GM18502 (cell line): ENCODE results near the gene CACNA1D.
"Not testable (repeated sequence)": the region's sequence is repeated elsewhere in the genome, so short reads cannot be mapped to it uniquely, and the experiment has no call there.

Experiments used
- ATAC-seq: cut with Tn5 transposase; IDR thresholded peaks from one replicate; pipeline ENCODE4 v1.9.1; 2021; ENCODE audit warnings: mild to moderate bottlenecking; ENCODE audit not compliant: unreplicated experiment, poor library complexity

Gene CACNA1D

GRCh38 chr3:53493963-53494791 is at the start of gene CACNA1D:
CACNA1D (plus strand) TSS chr3:53494611; CDS start chr3:53495167, 556 bp downstream.
- no peak for ATAC-seq

DNA sequence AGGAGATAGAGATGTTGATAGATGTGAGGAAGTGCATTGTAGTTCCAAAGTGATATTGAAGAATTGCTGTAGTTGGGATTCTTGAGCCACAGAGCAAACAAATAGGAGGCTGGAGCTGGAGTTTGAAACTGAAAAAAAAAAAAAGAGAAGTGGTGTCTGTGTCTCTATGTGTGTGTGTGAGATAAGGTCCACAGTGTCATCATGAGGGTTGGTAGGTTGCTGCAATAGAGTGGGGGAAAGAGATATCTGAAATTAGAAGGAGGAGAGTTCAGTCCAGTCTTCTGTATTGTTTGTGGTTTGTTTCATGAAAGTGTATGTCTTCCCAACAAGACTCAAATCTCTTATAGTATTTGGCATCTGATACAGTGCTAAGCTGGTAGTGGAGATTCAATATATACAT is 37.3 kb upstream of the CACNA1D start:
- ATAC-seq, result no peak

DNA sequence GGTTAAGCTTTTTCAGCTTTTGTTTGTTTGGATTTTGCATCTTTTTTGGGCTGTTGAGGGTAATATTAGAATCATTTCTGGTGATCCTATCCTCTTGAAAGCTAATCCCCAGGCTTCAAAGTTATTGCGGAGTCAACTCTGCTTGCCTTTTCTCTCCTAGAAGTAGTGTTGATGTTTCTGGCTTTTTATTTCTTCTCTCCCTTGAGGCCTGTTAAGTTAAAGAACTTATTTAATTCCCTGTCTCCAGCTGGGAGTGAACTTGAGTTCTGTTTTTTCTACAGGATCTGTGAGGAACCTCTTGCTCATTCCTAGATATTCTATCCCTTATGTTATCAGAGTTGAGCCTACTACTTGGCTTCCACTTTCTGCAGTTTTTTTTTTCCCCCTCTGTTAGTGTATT is 34.1 kb upstream of the CACNA1D start:
- ATAC-seq, result no peak

DNA sequence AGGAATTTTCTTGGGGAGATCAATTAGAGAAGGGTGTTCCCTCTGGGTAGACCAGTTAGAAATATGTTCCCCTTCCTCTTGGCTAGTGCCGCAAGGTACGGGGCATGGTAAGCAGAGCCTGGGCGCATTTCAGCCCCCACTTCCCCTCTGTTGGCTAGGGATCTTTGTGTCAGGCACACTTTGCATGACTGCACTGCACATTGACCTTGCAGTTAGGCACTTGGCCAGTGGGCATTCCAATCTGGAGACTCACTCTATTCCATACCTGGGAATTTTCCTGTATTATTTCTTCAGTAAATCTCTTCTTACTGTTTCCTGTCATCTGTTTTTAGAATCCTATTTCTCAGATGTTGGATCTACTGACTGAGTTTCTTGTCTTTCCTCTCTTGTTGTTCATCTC is 30.0 kb upstream of the CACNA1D start:
- ATAC-seq, result no peak

- ATAC-seq, result not testable (repeated sequence)
Measured at GRCh38 chr3:53469758-53470157, 24.7 kb upstream of the CACNA1D start.

DNA sequence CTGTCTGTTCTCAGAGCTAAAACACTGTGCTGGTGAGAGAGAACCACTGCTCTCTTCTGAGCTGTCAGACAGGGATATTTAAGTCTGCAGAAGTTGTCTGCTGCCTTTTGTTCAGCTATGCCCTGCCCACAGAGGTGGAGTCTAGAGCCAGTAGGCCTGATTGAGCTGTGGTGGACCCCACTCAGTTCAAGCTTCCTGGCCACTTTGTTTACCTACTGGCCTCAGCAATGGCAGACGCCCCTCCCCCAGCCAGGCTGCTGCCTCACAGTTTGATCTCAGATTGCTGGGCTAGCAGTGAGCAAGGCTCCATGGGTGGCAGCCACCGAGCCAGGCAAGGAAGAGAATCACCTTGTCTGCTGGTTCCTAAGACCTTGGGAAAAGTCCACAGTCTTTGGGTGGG is 21.0 kb upstream of the CACNA1D start:
- ATAC-seq, result no peak

DNA sequence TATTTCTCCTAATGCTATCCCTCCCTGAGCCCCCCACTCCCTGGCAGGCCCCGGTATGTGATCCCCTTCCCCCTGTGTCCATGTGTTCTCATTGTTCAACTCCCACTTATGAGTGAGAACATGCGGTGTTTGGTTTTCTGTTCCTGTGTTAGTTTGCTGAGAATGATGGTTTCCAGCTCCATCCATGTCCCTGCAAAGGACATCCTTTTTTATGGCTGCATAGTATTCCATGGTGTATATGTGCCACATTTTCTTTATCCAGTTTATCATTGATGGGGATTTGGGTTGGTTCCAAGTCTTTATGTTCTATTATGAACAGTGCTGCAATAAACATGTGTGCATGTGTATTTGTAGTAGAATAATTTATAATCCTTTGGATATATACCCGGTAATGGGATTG is 18.0 kb upstream of the CACNA1D start:
- ATAC-seq, result not testable (repeated sequence)

- not testable (repeated sequence) for ATAC-seq
Measured at GRCh38 chr3:53477689-53478088, 16.7 kb upstream of the CACNA1D start.

DNA sequence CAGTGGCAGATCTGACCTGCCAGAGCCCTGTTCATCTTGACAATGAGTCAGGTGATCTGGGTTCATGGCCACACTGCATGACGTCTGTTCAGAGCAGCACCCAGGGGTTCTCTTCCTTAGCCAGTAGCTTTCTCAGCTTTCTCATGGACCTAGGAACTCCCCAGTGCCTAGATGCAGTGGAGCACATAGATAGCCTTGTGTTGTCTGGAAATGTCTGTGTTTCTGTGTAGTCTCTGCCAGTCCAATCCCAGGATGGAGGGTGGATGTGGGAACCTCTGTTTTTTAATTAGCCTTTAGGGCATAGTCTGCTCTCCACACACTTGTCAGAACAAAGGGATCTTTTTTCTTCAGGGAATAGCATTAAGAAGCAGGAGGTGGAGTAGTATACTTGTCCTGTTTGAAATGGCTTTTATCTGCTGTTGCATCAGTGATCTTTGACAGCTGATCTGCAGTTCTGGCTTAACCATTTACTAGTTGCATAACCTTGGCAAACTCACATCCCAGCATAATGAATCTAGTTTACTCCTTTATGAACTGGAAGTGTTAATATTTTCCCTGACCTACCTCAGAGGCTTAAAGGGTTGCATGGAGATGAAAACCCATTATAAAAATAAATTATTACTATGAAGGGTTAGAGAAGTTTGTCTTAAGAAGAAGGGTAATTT is 16.1 kb upstream of the CACNA1D start:
- ATAC-seq, result no peak

DNA sequence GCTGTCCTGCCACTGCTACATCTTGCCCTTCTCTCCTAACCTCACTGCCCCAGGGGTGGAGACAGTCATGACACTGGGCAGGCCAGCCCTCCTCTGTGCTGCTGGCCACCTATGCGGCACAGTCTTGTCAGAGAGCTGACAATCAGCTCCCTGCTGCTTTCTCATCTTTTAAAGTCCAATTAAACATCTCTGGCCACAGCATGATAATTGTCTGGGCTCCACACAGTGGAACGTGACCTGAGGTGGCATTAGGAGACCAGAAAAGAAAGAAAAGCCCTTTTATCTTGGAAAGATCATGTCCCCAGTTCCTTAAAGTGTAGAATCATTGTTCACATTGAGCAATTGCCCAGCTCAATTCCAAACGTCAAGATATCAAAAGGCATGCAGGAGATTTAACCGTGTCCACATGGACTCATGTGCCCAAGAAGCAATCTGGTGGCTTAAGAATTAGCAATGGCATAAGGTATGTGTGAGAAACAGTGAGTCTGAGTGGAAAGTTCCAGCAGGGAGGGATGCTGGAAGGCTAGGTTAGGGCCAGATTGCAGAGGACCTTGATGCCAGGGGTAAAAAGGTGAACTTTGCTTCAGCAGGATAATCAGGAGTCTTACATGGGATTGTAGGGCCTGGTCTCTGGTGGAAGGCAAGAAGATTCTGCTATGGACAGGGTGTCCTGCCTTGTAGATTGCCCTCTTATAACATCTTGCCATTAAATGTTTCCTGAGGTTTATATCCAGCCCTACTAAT is 15.3 kb upstream of the CACNA1D start:
- ATAC-seq, result no peak

DNA sequence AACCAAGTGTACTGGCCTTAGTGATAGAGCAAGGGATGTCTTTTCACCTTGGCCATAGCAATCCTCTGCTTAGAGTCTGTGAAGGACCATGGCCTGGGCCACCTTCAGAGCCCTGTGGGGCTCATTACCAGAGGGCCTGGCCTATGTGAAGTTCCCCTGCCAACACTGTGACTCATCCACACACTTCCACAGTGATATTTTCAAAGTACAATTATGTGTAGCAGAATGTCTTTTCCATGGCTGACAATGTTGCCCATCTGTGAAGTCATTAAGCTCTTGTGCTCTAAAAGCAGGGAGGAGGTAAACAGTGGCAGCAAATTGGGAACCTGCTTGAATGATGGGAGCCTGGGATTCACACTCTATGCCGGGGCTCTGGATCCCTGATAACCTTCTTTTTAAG is 12.2 kb upstream of the CACNA1D start:
- no peak for ATAC-seq

GRCh38 chr3:53483821-53484220 is 10.6 kb upstream of the CACNA1D start:
- no peak for ATAC-seq

- no peak for ATAC-seq
Measured at GRCh38 chr3:53484984-53485383, 9.4 kb upstream of the CACNA1D start.

DNA sequence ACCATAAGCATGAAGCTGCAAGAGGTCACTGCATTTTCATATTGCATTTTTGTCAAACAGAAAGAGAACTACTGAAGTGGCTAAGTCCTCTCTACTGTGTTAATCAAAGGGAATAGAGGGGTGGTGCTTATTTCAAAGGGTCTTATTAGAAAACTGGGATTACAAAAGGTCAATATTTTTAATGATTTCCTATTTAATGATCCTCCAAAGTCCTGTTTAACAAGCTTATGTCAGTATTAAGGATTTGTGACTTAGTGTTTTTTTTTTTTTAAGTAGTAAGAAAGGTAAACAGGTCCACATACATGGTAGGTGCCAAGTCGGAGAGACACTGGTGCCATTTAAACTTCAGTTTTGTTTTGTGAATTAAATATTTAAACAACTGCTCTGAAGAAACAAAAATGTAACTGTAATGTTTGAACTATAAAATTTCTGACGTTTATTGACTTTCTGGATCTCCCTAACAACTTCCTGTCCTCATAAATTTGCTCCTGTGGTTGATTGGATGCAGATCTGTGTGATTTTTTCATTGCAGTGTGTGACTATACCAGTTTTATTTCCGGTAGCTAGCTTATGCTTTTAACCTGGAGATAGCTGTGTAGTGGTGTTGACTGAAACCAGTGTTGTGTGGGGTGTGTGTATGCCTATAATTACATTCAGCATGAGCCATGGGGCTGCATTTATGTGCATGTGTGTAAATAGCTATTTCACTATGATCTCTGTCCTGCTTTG is 8.6 kb upstream of the CACNA1D start:
- no peak for ATAC-seq

DNA sequence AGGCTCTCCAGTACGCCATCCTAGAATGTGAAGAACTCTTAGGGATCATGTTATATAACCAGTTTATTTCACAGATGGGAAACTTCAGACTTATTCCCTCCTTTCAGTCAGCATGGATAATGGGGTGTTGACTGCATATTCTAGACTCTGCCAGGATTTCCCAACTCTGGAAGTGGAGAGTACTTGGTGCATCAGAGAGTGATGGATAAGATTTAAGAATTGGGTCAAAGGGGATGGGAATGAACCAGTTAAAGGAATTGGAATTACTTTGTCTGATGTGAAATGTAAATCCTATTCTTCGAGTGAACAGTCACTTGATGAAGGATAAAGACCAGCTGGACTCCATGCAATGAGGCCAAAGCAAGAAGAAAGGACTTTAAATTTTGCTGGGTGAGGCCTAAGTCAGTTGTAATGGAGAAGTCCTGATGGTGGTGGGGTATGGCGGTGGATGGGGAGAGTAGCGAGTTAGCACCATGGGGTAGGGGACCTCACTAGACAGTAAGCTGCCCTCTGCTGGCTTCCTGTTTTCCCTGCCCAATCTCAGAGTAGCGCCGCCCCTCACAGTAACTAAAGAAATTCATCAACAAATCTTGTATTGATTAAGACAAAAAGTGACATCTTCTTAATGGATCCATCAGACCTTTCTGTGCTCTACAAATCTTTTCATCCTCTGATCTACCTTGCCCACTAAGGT is 7.3 kb upstream of the CACNA1D start:
- ATAC-seq, result no peak

GRCh38 chr3:53489386-53489785 is 5.0 kb upstream of the CACNA1D start:
- no peak for ATAC-seq

GRCh38 chr3:53489787-53490458 is 4.5 kb upstream of the CACNA1D start:
- no peak for ATAC-seq

GRCh38 chr3:53490459-53490968 is 3.9 kb upstream of the CACNA1D start:
- no peak for ATAC-seq

DNA sequence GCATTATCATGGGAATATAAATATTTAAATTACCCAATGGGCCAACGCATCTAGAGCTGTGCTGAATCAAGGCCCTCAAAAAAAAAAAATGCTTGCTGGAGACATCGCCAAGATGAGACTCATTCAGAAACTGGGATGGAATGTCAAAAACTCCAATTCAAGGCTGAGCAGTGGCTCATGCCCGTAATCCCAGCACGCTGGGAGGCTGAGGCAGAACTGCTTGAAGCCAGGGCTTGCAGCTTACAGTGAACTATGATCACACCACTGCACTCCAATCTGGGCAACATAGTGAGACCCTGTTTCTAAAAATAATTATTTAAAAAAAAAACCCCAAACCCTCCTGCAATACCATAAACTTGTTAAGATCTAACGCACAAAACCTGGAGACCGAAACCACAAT is 3.1 kb upstream of the CACNA1D start:
- no peak for ATAC-seq
